GM12878 (cell line): ENCODE data around the gene CLASP1. TPM values are rescaled to one million over a fixed set of nuclear protein-coding genes. Genes with fewer than 3 reads are reported as not detected.

ENCODE experiments used
- GABPA ChIP-seq: IDR thresholded peaks from 2 replicates; pipeline ENCODE4 v1.6.1; 2014; ENCODE audit warnings: antibody characterized with exemption, low read depth, mild to moderate bottlenecking, inconsistent platforms
- HDAC6 ChIP-seq: fragments of 200-600 bp; sonication (generic); IDR thresholded peaks from one replicate; pipeline ENCODE4 v1.8.0; 2017; ENCODE audit warnings: antibody characterized with exemption; ENCODE audit not compliant: unreplicated experiment
- KAT2A ChIP-seq: conservative IDR thresholded peaks from 2 replicates; pipeline ENCODE4 v1.6.1; 2011; ENCODE audit warnings: low read depth, low read length; ENCODE audit not compliant: control insufficient read depth
- NRF1 ChIP-seq: conservative IDR thresholded peaks from 2 replicates; pipeline ENCODE4 v1.6.1; 2011; ENCODE audit warnings: mild to moderate bottlenecking, low read depth, low read length, improper control_type of control experiment
- RUNX3 ChIP-seq: IDR thresholded peaks from 2 replicates; pipeline ENCODE4 v1.6.1; 2012; ENCODE audit warnings: low read length, inconsistent platforms
- TAF1 ChIP-seq: IDR thresholded peaks from 2 replicates; pipeline ENCODE4 v1.6.1; 2011; ENCODE audit warnings: mild to moderate bottlenecking, low read depth, low read length, borderline replicate concordance
- ZSCAN29 ChIP-seq: fragments of 450-650 bp; IDR thresholded peaks from 2 replicates; pipeline ENCODE4 v1.6.1; 2017; ENCODE audit warnings: mild to moderate bottlenecking, moderate library complexity
- polyA plus RNA-seq, 11 experiments: library from polyadenylated mRNA; depleted of rRNA in 4 of 11; unstranded in 6 of 11; stranded (reverse) in 5 of 11; fragments of >200 nt; fragmentation: Nextera tagmentation in 4 of 11; fragmentation: Illumina TruSeq in 1 of 11; extraction: Ambion mirVana in 4 of 11; extraction: Trizol in 1 of 11; gene quantifications; 1 replicate in 1 of 11; 2 replicates in 10 of 11; pipeline versions ENCODE4 v1.2.1 to v1.2.3, GENCODE V29; 2011 to 2016; ENCODE audit warnings: inconsistent platforms in 2 of 11, missing spikeins in 2 of 11, low read depth in 1 of 11
- total RNA-seq, 4 experiments: library from RNA; depleted of rRNA in 3 of 4; stranded (reverse); fragments of >200 nt in 3 of 4; fragmentation: Illumina TruSeq in 1 of 4; extraction: Trizol in 1 of 4; gene quantifications; 2 replicates each; pipeline versions ENCODE4 v1.2.1 to v1.2.3, GENCODE V29; 2013 to 2021
- TF ChIP-seq, protein P1 (sequence below): fragments of 450-650 bp; IDR thresholded peaks from 2 replicates; pipeline ENCODE4 v1.6.1; 2017; ENCODE audit warnings: mild to moderate bottlenecking, moderate library complexity
- TF ChIP-seq, protein P2 (sequence below): fragments of 450-650 bp; formaldehyde crosslinking; IDR thresholded peaks from 2 replicates; pipeline ENCODE4 v1.5.0; 2022; ENCODE audit warnings: mild to moderate bottlenecking, missing genetic modification characterization
- TF ChIP-seq, protein P3 (sequence below): IDR thresholded peaks from 2 replicates; pipeline ENCODE4 v1.6.1; 2011; ENCODE audit warnings: low read depth, low read length, improper control_type of control experiment, borderline replicate concordance
- TF ChIP-seq, protein P4 (sequence below): IDR thresholded peaks from 2 replicates; pipeline ENCODE4 v1.6.1; 2011; ENCODE audit warnings: mild to moderate bottlenecking, low read depth, low read length, moderate library complexity; ENCODE audit not compliant: insufficient replicate concordance
- TF ChIP-seq, protein P5 (sequence below): fragments of 450-650 bp; IDR thresholded peaks from 2 replicates; pipeline ENCODE4 v1.6.1; 2018; ENCODE audit warnings: mild to moderate bottlenecking, low read depth, moderate library complexity; ENCODE audit not compliant: partially characterized antibody
- TF ChIP-seq, protein P6 (sequence below): fragments of 450-650 bp; IDR thresholded peaks from 2 replicates; pipeline ENCODE4 v1.6.1; 2017; ENCODE audit warnings: mild to moderate bottlenecking

The CLASP1 gene
- total and polyA plus RNA-seq, 10 of the 15 experiments (the other 5 are each of a cell fraction or from before 2014, with no cell fraction given) = 1.4 to 62.4 (median 32.9) TPM

DNA sequence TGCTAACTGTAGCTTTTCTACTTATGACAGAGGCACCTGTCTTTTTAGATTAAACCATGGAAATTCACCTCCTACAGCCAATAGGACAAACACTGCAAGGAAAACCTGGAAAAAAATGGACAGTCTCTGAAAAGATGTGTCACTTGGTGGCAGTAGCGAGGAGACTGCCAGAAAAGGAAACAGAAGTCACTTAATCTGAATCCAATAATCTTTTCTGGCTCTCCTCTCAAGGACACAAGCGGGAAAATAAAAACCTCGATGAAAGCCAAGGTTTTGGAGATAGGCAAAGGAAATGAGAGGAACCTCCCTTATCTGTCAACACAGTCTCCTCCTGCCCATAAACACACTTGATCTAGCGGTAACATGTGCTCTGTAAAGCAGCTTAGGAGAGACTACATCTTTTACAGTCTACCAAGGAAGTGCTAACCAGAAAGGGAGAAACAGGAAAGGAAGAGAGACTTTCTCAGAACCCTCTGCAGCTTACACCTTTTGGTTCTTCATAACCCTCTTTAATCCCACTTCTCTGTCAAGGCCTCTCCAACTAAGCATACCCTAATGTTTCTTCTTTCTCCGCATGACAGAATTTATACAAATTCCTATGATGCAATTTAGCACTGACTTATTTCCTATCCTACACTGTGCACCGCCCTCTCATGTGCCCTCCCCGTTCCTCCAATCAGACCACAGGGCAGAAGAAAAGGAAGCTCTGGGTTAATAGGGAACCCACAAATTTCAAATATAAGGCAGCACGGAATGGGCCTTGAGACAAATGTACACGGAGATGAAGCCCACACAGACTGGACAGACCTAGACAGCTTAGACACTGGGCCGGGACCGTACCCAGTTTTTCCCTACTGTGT lies 52.8 kb downstream of the CLASP1 start (continued):
- TF ChIP-seq, protein P1, sequence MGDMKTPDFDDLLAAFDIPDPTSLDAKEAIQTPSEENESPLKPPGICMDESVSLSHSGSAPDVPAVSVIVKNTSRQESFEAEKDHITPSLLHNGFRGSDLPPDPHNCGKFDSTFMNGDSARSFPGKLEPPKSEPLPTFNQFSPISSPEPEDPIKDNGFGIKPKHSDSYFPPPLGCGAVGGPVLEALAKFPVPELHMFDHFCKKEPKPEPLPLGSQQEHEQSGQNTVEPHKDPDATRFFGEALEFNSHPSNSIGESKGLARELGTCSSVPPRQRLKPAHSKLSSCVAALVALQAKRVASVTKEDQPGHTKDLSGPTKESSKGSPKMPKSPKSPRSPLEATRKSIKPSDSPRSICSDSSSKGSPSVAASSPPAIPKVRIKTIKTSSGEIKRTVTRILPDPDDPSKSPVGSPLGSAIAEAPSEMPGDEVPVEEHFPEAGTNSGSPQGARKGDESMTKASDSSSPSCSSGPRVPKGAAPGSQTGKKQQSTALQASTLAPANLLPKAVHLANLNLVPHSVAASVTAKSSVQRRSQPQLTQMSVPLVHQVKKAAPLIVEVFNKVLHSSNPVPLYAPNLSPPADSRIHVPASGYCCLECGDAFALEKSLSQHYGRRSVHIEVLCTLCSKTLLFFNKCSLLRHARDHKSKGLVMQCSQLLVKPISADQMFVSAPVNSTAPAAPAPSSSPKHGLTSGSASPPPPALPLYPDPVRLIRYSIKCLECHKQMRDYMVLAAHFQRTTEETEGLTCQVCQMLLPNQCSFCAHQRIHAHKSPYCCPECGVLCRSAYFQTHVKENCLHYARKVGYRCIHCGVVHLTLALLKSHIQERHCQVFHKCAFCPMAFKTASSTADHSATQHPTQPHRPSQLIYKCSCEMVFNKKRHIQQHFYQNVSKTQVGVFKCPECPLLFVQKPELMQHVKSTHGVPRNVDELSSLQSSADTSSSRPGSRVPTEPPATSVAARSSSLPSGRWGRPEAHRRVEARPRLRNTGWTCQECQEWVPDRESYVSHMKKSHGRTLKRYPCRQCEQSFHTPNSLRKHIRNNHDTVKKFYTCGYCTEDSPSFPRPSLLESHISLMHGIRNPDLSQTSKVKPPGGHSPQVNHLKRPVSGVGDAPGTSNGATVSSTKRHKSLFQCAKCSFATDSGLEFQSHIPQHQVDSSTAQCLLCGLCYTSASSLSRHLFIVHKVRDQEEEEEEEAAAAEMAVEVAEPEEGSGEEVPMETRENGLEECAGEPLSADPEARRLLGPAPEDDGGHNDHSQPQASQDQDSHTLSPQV = no peak
- TF ChIP-seq, protein P2, sequence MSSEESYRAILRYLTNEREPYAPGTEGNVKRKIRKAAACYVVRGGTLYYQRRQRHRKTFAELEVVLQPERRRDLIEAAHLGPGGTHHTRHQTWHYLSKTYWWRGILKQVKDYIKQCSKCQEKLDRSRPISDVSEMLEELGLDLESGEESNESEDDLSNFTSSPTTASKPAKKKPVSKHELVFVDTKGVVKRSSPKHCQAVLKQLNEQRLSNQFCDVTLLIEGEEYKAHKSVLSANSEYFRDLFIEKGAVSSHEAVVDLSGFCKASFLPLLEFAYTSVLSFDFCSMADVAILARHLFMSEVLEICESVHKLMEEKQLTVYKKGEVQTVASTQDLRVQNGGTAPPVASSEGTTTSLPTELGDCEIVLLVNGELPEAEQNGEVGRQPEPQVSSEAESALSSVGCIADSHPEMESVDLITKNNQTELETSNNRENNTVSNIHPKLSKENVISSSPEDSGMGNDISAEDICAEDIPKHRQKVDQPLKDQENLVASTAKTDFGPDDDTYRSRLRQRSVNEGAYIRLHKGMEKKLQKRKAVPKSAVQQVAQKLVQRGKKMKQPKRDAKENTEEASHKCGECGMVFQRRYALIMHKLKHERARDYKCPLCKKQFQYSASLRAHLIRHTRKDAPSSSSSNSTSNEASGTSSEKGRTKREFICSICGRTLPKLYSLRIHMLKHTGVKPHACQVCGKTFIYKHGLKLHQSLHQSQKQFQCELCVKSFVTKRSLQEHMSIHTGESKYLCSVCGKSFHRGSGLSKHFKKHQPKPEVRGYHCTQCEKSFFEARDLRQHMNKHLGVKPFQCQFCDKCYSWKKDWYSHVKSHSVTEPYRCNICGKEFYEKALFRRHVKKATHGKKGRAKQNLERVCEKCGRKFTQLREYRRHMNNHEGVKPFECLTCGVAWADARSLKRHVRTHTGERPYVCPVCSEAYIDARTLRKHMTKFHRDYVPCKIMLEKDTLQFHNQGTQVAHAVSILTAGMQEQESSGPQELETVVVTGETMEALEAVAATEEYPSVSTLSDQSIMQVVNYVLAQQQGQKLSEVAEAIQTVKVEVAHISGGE (CRISPR knock-in tag) = no peak
- TF ChIP-seq, protein P3, sequence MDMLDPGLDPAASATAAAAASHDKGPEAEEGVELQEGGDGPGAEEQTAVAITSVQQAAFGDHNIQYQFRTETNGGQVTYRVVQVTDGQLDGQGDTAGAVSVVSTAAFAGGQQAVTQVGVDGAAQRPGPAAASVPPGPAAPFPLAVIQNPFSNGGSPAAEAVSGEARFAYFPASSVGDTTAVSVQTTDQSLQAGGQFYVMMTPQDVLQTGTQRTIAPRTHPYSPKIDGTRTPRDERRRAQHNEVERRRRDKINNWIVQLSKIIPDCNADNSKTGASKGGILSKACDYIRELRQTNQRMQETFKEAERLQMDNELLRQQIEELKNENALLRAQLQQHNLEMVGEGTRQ = no peak; the same call in 1 of the 2 replicates
- TF ChIP-seq HDAC6 (no peak), RUNX3 (peak; percentile 67), GABPA (no peak), TAF1 (no peak), ZSCAN29 (no peak), KAT2A (no peak), NRF1 (no peak)
- TF ChIP-seq, protein P4, sequence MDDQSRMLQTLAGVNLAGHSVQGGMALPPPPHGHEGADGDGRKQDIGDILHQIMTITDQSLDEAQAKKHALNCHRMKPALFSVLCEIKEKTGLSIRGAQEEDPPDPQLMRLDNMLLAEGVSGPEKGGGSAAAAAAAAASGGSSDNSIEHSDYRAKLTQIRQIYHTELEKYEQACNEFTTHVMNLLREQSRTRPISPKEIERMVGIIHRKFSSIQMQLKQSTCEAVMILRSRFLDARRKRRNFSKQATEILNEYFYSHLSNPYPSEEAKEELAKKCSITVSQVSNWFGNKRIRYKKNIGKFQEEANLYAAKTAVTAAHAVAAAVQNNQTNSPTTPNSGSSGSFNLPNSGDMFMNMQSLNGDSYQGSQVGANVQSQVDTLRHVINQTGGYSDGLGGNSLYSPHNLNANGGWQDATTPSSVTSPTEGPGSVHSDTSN = no peak
- TF ChIP-seq, protein P5, sequence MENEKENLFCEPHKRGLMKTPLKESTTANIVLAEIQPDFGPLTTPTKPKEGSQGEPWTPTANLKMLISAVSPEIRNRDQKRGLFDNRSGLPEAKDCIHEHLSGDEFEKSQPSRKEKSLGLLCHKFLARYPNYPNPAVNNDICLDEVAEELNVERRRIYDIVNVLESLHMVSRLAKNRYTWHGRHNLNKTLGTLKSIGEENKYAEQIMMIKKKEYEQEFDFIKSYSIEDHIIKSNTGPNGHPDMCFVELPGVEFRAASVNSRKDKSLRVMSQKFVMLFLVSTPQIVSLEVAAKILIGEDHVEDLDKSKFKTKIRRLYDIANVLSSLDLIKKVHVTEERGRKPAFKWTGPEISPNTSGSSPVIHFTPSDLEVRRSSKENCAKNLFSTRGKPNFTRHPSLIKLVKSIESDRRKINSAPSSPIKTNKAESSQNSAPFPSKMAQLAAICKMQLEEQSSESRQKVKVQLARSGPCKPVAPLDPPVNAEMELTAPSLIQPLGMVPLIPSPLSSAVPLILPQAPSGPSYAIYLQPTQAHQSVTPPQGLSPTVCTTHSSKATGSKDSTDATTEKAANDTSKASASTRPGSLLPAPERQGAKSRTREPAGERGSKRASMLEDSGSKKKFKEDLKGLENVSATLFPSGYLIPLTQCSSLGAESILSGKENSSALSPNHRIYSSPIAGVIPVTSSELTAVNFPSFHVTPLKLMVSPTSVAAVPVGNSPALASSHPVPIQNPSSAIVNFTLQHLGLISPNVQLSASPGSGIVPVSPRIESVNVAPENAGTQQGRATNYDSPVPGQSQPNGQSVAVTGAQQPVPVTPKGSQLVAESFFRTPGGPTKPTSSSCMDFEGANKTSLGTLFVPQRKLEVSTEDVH = no peak
- TF ChIP-seq, protein P6, sequence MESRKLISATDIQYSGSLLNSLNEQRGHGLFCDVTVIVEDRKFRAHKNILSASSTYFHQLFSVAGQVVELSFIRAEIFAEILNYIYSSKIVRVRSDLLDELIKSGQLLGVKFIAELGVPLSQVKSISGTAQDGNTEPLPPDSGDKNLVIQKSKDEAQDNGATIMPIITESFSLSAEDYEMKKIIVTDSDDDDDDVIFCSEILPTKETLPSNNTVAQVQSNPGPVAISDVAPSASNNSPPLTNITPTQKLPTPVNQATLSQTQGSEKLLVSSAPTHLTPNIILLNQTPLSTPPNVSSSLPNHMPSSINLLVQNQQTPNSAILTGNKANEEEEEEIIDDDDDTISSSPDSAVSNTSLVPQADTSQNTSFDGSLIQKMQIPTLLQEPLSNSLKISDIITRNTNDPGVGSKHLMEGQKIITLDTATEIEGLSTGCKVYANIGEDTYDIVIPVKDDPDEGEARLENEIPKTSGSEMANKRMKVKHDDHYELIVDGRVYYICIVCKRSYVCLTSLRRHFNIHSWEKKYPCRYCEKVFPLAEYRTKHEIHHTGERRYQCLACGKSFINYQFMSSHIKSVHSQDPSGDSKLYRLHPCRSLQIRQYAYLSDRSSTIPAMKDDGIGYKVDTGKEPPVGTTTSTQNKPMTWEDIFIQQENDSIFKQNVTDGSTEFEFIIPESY = no peak
